HG02970 (cell line): Measurements from ENCODE around the gene PCDHGC5.

Experiments used
- ATAC-seq: cut with Tn5 transposase; IDR thresholded peaks from one replicate; pipeline ENCODE4 v1.9.1; 2021; ENCODE audit warnings: mild to moderate bottlenecking, moderate library complexity, moderate number of reproducible peaks; ENCODE audit not compliant: unreplicated experiment, low FRiP score

Gene PCDHGC5

DNA sequence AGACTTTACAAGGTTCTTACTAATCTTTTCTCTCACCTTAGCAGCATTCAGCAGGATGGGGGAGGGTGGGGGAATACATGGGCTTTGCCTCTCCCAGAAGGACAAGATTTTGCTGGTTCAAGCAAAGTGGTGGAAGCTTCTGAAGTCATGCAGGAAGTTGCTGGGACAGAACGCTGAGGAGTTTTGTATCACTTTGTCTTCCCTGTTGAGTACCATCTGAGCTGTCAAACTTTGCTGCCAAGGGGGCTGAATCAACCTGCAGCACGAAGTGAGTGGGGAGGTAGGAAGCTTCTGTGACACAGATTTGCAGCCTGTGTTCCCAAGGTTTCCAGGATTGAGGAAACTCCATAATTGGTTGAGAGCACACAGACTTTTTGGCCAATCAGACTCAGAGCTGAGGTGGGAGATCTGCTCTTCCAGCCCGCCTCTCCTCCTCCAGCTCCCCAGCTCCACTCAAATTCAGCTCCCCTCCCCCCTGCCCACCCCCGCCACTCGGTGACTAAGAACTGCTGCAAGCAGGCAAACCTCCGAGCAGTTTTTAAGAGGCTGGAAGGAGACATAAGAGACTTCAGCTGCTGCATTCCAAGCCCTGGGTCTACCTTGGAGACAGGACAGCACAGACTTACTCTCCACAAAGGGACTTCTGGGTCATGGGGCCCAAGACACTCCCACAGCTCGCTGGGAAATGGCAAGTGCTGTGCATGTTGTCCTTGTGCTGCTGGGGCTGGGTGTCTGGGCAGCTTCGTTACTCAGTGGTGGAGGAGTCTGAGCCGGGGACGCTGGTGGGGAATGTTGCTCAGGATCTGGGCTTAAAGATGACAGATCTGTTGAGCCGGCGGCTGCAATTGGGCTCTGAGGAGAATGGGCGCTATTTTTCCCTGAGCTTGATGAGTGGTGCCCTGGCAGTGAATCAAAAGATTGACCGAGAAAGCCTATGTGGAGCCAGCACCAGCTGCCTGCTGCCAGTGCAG, at the start of gene PCDHGC5:
Gene PCDHGC5, plus strand, starts transcription at position 491 of the 971 bp plus-strand sequence. Its CDS starts 160 bp downstream, at position 651.
- no peak for ATAC-seq

DNA sequence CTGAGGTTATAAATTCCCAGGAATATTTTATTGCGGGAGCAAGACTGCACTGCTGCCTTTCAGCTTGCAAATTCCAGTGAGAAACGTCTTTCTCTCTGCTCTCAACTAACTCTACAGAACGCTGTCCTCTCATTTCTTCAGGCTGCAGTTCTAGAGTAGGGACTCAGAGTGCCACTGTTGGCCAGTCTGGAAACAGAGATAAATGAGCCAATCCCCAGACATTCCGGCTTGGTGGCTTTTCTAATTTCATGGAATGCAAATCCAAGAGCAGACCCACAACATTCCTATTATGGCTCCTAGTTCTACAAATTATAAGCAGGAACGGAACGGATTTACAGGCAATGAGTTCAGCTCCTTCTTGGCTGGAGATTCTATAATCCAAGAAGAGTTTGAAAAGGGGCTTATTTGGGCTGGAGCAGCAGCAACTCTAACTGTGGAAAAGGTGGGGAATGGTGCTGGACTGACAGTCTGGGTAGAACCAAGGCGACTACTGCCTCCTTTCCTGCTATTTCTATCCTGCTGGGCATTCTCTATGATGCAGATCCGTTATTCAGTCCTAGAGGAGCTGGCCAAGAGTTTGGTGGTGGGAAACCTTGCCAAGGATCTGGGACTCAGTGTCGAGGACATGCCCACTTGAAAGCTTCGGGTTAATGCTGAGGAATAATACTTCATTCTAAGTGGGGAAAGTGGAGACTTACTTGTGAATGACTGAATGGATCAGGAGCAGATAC, 49.3 kb upstream of the PCDHGC5 start:
- no peak for ATAC-seq

DNA sequence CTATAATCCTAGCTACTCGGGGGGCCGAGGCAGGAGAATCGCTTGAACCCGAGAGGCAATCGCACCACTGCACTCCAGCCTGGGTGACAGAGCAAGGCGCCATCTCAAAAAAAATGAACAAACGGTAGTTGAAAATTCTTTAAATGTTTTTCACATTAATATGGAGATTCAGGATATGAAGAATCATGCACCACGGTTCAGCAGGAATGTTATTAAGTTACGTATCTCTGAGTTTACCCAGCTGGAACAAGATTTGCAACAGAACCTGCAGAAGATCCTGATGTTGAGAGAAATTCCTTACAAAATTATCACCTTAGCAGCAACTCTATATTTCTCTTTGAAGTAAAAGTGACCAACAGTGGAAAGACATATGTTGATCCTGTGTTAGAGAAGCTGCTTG, 48.5 kb upstream of the PCDHGC5 start:
- ATAC-seq = no peak

DNA sequence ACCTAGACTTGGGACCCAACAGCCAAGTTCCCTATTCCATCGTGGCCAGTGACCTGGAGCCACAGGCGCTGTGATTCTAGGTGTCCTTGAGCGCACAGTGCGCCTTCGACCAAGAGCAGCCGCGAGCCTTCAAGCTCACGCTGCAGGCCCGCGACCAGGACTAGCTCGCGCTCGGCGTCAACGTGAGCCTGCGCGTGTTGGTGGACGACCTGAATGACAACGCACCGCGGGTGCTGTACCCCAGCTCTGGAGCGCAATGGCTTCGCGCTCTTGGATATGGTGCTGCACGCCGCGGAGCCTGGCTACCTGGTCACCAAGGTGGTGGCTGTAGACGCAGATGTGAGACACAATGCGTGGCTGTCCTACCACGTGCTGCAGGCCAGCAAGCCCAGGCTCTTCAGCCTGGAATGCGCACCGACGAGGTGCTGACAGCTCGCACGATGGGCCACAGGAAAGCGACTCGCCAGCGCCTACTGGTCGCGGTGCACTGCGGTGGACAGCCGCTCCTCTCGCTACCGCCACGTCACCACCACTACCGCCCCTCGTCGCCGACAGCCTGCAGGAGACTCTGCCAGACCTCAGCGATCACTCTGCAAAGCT, 47.2 kb upstream of the PCDHGC5 start:
- no peak for ATAC-seq

DNA sequence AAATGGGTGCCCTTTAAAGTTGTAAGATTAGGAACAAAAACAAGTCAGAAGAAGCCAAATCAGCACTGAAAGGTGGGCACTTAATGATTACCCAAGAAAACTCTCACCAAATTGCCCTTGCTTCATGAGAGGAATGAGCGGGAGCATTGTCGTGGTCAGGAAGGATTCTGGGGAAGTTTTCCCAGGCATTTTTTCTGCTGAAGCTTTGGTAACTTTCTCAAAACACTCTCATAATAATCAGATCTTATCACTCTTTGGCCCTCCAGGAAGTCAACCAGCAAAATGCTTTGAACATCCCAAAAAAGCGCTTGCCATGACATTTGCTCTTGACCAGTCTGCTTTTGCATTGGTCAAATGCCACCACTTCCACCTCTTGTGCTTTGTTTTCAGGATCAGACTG, 23.5 kb upstream of the PCDHGC5 start:
- no peak for ATAC-seq

DNA sequence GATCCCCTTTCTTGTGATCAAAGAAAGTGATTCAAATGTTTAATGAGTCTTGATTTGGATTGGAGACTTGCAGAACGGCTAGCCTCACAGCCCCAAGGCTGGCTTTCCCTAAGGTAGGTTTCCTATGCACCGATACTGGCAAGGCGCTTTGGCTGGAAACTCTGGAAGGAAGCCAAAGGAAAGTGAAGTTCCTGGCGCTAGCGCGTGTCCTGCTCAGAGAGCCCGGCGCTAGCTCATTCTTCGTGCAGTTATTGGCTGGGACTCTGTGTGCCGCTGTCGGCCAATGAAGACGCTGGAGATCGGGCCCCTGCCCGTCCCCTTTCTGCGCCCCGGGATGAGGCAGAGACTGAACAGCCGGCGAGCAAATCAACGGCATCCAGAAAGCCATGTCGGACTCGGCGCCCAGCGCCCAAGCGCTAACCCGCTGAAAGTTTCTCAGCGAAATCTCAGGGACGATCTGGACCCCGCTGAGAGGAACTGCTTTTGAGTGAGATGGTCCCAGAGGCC, 13.2 kb upstream of the PCDHGC5 start, which contains the start of gene PCDHGC3:
Gene PCDHGC3, plus strand, starts transcription at position 342 of the 507 bp plus-strand sequence. Its CDS starts 151 bp downstream, at position 493.
- peak; percentile 79 for ATAC-seq

DNA sequence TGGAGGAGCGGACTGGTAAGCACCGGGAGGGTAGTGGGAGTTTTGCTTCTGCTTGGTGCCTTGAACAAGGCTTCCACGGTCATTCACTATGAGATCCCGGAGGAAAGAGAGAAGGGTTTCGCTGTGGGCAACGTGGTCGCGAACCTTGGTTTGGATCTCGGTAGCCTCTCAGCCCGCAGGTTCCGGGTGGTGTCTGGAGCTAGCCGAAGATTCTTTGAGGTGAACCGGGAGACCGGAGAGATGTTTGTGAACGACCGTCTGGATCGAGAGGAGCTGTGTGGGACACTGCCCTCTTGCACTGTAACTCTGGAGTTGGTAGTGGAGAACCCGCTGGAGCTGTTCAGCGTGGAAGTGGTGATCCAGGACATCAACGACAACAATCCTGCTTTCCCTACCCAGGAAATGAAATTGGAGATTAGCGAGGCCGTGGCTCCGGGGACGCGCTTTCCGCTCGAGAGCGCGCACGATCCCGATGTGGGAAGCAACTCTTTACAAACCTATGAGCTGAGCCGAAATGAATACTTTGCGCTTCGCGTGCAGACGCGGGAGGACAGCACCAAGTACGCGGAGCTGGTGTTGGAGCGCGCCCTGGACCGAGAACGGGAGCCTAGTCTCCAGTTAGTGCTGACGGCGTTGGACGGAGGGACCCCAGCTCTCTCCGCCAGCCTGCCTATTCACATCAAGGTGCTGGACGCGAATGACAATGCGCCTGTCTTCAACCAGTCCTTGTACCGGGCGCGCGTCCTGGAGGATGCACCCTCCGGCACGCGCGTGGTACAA, 12.6 kb upstream of the PCDHGC5 start:
- ATAC-seq = no peak

DNA sequence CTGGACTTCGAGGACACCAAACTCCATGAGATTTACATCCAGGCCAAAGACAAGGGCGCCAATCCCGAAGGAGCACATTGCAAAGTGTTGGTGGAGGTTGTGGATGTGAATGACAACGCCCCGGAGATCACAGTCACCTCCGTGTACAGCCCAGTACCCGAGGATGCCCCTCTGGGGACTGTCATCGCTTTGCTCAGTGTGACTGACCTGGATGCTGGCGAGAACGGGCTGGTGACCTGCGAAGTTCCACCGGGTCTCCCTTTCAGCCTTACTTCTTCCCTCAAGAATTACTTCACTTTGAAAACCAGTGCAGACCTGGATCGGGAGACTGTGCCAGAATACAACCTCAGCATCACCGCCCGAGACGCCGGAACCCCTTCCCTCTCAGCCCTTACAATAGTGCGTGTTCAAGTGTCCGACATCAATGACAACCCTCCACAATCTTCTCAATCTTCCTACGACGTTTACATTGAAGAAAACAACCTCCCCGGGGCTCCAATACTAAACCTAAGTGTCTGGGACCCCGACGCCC, 11.8 kb upstream of the PCDHGC5 start:
- ATAC-seq = no peak

DNA sequence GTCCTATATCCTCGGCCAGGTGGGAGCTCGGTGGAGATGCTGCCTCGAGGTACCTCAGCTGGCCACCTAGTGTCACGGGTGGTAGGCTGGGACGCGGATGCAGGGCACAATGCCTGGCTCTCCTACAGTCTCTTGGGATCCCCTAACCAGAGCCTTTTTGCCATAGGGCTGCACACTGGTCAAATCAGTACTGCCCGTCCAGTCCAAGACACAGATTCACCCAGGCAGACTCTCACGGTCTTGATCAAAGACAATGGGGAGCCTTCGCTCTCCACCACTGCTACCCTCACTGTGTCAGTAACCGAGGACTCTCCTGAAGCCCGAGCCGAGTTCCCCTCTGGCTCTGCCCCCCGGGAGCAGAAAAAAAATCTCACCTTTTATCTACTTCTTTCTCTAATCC, 11.1 kb upstream of the PCDHGC5 start:
- ATAC-seq = no peak

DNA sequence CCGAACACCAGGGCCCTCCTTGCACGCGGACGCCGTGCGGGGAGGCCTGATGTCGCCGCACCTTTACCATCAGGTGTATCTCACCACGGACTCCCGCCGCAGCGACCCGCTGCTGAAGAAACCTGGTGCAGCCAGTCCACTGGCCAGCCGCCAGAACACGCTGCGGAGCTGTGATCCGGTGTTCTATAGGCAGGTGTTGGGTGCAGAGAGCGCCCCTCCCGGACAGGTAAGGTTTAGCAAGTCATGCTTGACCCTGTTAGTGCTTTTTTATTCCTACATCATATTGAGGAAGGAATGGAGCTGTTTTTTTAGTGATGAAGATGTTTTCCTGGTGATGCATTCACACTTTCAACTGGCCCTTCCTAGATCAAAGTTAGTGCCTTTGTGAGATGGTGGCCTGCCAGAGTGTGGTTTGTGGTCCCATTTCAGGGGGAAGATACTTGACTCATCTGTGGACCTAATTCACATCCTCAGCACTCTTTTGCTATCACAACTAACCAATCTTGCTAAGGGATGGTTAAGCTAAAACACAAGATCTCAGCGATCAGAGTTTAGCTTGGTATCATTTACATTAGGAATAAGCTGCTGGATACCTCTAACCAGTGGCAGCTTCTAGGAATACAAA, 10.4 kb upstream of the PCDHGC5 start:
- no peak for ATAC-seq

DNA sequence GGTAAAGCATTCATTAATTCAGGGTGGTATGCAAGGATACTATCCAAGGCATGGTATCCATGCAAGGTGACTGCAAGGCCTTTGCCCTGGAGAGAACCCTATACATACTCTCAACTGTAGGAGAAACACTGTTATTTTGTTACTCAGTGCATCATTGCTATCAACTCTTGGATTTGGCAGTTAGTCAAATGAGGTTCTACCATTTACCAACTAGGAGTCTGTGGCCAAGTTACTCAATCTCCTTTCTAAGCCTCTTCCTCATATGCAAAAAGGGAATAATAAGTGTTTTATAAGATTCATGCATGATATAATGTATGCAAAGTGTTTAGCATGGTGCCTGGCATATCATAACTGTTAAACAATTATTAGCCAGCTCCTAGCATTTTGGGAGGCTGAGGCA, 9.1 kb upstream of the PCDHGC5 start:
- no peak for ATAC-seq

DNA sequence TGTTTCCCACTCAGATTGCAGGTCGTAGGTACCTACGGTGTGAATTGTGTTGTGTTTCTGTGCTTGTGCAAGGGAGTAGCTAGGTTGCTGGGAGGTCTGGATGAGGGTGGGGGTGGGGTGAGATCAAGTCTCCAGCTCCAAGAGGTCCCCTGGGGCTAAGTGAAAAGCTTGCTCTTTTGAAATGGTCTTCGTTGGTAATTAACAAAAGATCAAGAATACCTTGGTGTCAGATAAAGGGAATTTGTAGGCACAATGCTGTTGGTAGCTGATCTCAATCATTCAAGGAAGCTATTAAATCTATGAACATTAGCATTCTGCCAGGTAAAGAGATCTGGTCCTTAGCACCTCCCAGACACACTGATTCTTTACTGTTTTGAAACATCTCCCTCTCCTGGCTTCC, 5.0 kb upstream of the PCDHGC5 start:
- no peak for ATAC-seq

DNA sequence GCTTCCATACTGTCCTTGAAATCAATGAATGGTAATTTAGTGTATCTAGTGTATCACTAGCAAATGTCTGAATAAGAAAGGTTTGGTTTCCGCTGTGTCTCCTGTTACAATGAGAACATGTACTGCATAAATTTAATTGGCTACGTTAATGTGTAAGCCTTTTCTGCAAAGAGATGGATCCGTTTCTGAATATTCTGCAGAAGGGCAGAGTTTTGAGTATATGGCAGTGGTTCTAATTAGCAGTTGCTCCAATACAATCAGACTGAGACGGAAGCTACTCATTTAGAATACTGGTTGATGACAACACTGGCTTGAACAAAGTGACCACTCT, 4.6 kb upstream of the PCDHGC5 start:
- no peak for ATAC-seq

DNA sequence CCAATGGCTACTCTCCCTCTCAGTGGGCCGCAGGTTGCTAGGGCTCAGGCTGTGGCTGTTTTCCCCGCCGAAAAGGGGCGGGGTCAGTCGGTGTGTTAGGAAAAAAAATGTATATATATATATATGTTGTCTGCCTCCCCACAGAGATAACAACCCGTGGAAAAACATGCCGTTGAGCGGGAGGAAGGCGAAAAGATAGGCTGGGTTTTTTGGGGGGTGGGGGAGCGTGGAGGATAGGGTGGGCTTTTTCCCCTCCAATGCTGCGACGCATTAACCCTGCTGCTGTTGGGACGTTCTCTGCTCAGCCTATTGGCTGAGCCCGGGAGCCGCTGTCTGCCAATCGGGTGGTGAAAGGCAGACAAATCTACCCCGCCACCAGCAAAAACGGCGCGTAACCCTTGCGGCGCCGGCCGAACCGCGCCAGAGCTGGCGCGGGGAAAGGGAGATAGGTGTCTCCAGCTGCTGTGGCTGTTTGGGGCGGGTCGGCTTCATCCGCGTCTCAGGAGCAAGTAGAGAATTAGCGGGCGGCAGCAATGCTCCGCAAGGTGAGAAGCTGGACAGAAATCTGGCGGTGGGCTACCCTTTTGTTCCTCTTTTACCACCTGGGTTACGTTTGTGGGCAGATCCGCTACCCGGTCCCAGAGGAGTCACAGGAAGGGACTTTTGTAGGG, 4.1 kb upstream of the PCDHGC5 start, which contains the start of gene PCDHGC4:
Gene PCDHGC4, plus strand, starts transcription at position 390 of the 671 bp plus-strand sequence. Its CDS starts 144 bp downstream, at position 534.
- ATAC-seq = no peak

DNA sequence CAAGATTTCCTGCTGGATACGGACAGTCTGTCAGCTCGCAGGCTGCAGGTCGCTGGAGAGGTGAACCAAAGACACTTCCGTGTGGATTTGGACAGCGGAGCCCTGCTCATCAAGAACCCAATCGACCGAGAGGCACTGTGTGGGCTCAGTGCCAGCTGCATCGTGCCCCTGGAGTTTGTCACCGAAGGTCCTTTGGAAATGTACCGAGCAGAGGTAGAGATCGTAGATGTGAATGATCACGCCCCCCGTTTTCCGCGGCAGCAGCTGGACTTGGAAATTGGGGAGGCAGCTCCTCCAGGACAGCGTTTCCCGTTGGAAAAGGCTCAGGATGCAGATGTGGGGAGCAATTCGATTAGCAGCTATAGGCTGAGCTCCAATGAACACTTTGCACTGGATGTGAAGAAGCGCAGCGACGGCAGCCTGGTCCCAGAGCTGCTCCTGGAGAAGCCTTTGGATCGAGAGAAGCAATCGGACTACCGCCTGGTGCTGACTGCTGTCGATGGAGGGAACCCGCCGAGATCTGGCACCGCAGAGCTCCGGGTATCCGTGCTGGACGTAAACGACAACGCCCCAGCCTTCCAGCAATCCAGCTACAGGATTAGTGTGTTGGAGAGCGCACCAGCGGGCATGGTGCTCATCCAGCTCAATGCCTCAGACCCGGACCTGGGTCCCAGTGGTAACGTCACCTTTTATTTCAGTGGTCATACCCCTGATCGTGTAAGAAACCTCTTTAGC, 3.4 kb upstream of the PCDHGC5 start:
- no peak for ATAC-seq

DNA sequence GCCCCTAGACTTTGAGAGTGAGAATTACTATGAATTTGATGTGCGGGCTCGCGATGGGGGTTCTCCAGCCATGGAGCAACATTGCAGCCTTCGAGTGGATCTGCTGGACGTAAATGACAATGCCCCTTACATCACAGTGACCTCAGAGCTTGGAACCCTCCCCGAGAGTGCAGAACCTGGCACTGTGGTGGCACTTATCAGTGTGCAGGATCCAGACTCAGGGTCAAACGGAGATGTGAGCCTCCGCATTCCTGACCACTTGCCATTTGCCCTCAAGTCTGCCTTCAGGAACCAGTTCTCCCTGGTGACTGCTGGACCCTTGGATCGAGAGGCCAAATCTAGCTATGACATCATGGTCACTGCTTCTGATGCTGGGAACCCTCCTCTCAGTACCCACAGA, 2.8 kb upstream of the PCDHGC5 start:
- ATAC-seq = no peak

DNA sequence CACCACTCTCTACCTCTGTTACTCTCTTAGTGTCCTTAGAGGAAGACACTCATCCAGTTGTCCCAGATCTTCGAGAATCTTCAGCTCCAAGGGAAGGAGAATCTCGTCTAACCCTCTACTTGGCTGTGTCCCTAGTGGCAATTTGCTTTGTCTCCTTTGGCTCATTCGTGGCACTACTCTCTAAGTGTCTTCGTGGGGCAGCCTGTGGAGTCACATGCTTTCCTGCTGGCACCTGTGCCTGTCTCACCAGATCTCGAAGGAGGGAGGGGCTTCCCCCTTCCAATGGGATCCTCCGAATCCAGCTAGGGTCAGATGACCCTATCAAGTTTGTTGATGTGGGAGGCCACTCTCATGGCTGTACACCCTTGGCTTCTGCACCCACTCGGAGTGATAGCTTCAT, 1.8 kb upstream of the PCDHGC5 start:
- ATAC-seq = no peak

DNA sequence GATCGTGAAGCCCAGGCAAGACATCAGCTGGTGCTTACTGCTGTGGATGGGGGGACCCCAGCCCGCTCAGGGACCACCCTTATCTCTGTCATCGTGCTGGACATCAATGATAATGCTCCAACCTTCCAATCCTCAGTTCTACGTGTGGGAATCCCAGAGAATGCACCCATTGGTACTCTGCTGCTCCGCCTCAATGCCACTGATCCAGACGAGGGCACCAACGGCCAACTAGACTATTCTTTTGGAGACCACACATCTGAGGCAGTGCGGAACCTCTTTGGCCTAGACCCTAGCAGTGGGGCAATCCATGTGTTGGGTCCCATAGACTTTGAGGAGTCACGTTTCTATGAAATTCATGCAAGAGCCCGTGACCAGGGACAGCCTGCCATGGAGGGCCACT, 960 bp downstream of the PCDHGC5 start:
- no peak for ATAC-seq
